Measurements from ENCODE around the gene ADD1.
"Not testable (repeated sequence)": the region's sequence is repeated elsewhere in the genome, so short reads cannot be mapped to it uniquely, and the experiment has no call there.

The ADD1 gene

GRCh38 chr4:2910409-2910808 lies 66.8 kb downstream of the ADD1 start:
- no peak overlapping the region for H3K27ac Mint-ChIP-seq
- DNase-seq, result no peak
- peaks cover 34% of the 10 kb centered on the region for H3K4me1 Mint-ChIP-seq
- H3K27me3 Mint-ChIP-seq, result no peaks in the 10 kb centered on the region
- H3K4me3 Mint-ChIP-seq, result no peak overlapping the region
- peaks cover 25% of the 10 kb centered on the region for H3K36me3 Mint-ChIP-seq (ENCODE audit: low read depth)
- ATAC-seq, result no peak
- H3K9me3 Mint-ChIP-seq, result no peaks in the 10 kb centered on the region

- H3K27me3 Mint-ChIP-seq, result no peaks in the 10 kb centered on the region
- ATAC-seq, result no peak
- no peak for DNase-seq
- H3K9me3 Mint-ChIP-seq, result no peaks in the 10 kb centered on the region
- no peak overlapping the region for H3K27ac Mint-ChIP-seq
- H3K4me1 Mint-ChIP-seq, result peaks cover 20% of the 10 kb centered on the region
- no peak overlapping the region for H3K4me3 Mint-ChIP-seq
- peaks cover 24% of the 10 kb centered on the region for H3K36me3 Mint-ChIP-seq (ENCODE audit: low read depth)
Measured at GRCh38 chr4:2911868-2912267, 68.2 kb downstream of the ADD1 start.

DNA sequence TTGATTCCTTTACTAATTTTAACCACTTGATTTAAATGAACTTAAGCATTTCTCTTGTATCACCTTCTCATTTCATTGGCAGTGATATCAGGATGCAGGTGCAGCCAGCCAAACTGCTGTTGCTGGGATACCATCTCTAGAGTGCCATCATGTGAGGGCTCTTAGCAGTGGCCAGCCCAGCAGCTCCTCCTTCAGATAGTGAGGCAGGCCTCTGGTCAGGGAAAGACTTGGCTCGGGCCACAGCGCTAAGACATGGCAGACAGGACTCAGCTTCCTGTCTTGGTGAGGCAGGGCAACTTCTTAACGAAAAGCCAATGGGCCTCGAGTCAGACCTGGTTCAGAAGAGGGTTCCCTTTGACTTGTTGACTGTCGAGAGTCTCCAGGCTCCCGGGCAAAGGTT lies 69.5 kb downstream of the ADD1 start:
- no peak for ATAC-seq

GRCh38 chr4:2914256-2915126 lies 70.8 kb downstream of the ADD1 start:
- peak overlapping the region; percentile 64 for H3K27ac Mint-ChIP-seq
- H3K9me3 Mint-ChIP-seq, result no peaks in the 10 kb centered on the region
- ATAC-seq (peak; percentile 86), DNase-seq (peak; percentile 19)
- H3K4me1 Mint-ChIP-seq, result peaks cover 28% of the 10 kb centered on the region
- no peaks in the 10 kb centered on the region for H3K27me3 Mint-ChIP-seq
- H3K36me3 Mint-ChIP-seq (ENCODE audit: low read depth), result peaks cover 44% of the 10 kb centered on the region
- no peak overlapping the region for H3K4me3 Mint-ChIP-seq

More for the DNA sequence above, 69.5 kb downstream of the ADD1 start:
- H3K36me3 Mint-ChIP-seq (ENCODE audit: low read depth), result peaks cover 36% of the 10 kb centered on the region
- H3K27ac Mint-ChIP-seq, result no peak overlapping the region
- no peak for DNase-seq
- peaks cover 22% of the 10 kb centered on the region for H3K4me1 Mint-ChIP-seq
- H3K27me3 Mint-ChIP-seq, result no peaks in the 10 kb centered on the region
- H3K9me3 Mint-ChIP-seq, result no peaks in the 10 kb centered on the region
- H3K4me3 Mint-ChIP-seq, result no peak overlapping the region

DNA sequence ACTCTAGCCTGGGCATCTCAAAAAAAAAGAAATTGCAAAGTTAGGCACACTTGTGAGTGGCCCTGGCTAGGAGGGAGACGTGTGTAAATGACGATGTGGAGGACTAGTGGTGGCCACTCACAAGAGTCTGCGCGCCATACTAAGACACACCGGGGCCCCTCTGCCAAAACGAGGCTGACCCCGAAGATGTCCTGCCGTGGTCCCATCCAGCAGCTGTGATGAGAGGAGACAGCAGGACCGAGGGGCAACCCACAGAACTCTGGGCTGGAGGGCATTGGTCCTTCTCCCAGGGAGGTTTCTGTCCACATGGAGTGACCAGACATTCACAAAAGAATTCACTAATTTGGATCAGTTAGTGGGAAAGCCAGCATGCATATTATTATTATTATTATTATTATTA lies 72.1 kb downstream of the ADD1 start:
- Mint-ChIP-seq H3K36me3 (ENCODE audit: low read depth) (peaks cover 53% of the 10 kb centered on the region), H3K27me3 (no peaks in the 10 kb centered on the region), H3K4me3 (no peak overlapping the region), H3K27ac (no peak overlapping the region), H3K4me1 (peaks cover 41% of the 10 kb centered on the region), H3K9me3 (no peaks in the 10 kb centered on the region)
- ATAC-seq, result no peak
- DNase-seq, result no peak

GRCh38 chr4:2916696-2917095 lies 73.1 kb downstream of the ADD1 start:
- not testable (repeated sequence) for H3K4me3 Mint-ChIP-seq, H3K27me3 Mint-ChIP-seq, DNase-seq, H3K27ac Mint-ChIP-seq, H3K9me3 Mint-ChIP-seq, ATAC-seq
- Mint-ChIP-seq H3K4me1 (peaks cover 47% of the 10 kb centered on the region), H3K36me3 (ENCODE audit: low read depth) (peaks cover 57% of the 10 kb centered on the region)

GRCh38 chr4:2918300-2918699 lies 74.7 kb downstream of the ADD1 start:
- Mint-ChIP-seq H3K36me3 (ENCODE audit: low read depth) (peaks cover 62% of the 10 kb centered on the region), H3K4me1 (peaks cover 63% of the 10 kb centered on the region)
- H3K4me3 Mint-ChIP-seq, H3K27ac Mint-ChIP-seq, H3K27me3 Mint-ChIP-seq, ATAC-seq, DNase-seq, H3K9me3 Mint-ChIP-seq: not testable (repeated sequence)

DNA sequence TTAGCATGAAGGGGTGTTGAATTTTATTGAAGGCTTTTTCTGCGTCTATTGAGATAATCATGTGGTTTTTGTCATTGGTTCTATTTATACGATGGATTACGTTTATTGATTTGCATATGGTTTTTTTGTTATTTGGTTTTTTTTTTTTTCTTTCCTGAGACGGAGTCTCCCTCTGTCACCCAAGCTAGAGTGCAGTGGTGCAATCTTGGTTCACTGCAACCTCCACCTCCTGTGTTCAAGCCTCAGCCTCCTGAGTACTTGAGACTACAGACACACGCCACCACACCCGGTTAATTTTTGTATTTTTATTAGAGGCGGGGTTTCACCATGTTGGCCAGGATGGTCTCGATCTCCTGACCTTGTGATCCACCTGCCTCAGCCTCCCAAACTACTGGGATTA lies 75.1 kb downstream of the ADD1 start:
- ATAC-seq, H3K27ac Mint-ChIP-seq, H3K27me3 Mint-ChIP-seq, H3K4me3 Mint-ChIP-seq, DNase-seq, H3K9me3 Mint-ChIP-seq: not testable (repeated sequence)
- peaks cover 66% of the 10 kb centered on the region for H3K36me3 Mint-ChIP-seq (ENCODE audit: low read depth)
- peaks cover 65% of the 10 kb centered on the region for H3K4me1 Mint-ChIP-seq

DNA sequence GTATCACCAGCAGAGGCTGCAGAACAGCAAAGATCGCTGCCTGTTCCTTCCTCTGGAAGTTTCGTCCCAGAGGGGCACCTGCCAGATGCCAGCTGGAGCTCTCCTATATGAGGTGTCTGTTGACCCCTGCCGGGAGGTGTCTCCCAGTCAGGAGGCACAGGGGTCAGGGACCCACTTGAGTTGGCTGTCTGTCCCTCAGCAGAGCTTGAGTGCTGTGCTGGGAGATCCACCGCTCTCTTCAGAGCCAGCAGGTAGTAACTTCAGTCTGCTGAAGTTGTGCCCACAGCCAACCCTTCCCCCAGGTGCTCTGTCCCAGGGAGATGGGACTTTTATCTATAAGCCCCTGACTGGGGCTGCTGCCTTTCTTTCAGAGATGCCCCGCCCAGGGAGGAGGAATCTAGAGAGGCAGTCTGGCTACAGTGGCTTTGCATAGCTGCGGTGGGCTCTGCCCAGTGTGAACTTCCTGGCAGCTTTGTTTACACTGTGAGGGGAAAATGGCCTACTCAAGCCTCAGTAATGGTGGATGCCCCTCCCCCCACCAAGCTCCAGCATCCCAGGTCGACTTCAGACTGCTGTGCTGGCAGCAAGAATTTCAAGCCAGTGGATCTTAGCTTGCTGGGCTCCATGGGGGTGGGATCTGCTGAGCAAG lies 78.9 kb downstream of the ADD1 start:
- not testable (repeated sequence) for ATAC-seq, H3K27me3 Mint-ChIP-seq, H3K27ac Mint-ChIP-seq, H3K4me3 Mint-ChIP-seq, H3K9me3 Mint-ChIP-seq
- Mint-ChIP-seq H3K36me3 (ENCODE audit: low read depth) (peaks cover 52% of the 10 kb centered on the region), H3K4me1 (peaks cover 52% of the 10 kb centered on the region)
- DNase-seq, result peak; percentile 31

- Mint-ChIP-seq H3K36me3 (ENCODE audit: low read depth) (peaks cover 47% of the 10 kb centered on the region), H3K9me3 (no peaks in the 10 kb centered on the region), H3K27me3 (no peaks in the 10 kb centered on the region), H3K27ac (peak overlapping the region; percentile 86), H3K4me1 (peaks cover 48% of the 10 kb centered on the region), H3K4me3 (no peak overlapping the region)
- ATAC-seq (no peak), DNase-seq (no peak)
Measured at GRCh38 chr4:2923141-2923551, 79.5 kb downstream of the ADD1 start.

GRCh38 chr4:2923668-2924173 lies 80.1 kb downstream of the ADD1 start:
- peaks cover 43% of the 10 kb centered on the region for H3K4me1 Mint-ChIP-seq
- peak overlapping the region; percentile 86 for H3K27ac Mint-ChIP-seq
- no peak overlapping the region for H3K4me3 Mint-ChIP-seq
- peaks cover 43% of the 10 kb centered on the region for H3K36me3 Mint-ChIP-seq (ENCODE audit: low read depth)
- H3K27me3 Mint-ChIP-seq, result no peaks in the 10 kb centered on the region
- DNase-seq, result no peak
- ATAC-seq, result no peak
- H3K9me3 Mint-ChIP-seq, result no peaks in the 10 kb centered on the region

DNA sequence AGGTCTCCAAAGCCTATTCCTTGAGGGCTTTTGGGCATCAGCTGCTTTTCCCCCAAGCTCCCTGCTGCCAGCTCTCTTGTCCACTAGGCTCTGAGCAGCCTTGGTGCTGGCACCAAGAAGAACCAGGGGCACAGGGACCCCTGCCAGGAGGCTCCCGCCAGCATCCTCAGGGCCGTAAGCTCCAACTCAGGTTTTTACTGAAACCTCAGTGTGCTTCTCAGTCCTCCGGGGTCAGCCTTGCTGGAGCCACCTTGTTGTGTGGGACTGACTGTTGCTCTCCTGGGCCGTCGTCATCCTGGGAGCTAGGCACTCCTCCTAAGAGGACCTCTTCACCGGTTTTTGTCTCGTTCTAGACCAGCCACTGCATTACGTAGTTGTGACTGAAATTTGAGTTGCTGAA lies 80.6 kb downstream of the ADD1 start:
- H3K4me3 Mint-ChIP-seq, result no peak overlapping the region
- no peak overlapping the region for H3K27ac Mint-ChIP-seq
- no peaks in the 10 kb centered on the region for H3K27me3 Mint-ChIP-seq
- H3K36me3 Mint-ChIP-seq (ENCODE audit: low read depth), result peaks cover 43% of the 10 kb centered on the region
- no peaks in the 10 kb centered on the region for H3K9me3 Mint-ChIP-seq
- ATAC-seq (no peak), DNase-seq (no peak)
- peaks cover 42% of the 10 kb centered on the region for H3K4me1 Mint-ChIP-seq

GRCh38 chr4:2924765-2925301 lies 81.2 kb downstream of the ADD1 start:
- peak overlapping the region; percentile 64 for H3K27ac Mint-ChIP-seq
- H3K4me1 Mint-ChIP-seq, result peaks cover 39% of the 10 kb centered on the region
- H3K4me3 Mint-ChIP-seq, result no peak overlapping the region
- ATAC-seq (no peak), DNase-seq (no peak)
- H3K27me3 Mint-ChIP-seq, result no peaks in the 10 kb centered on the region
- H3K9me3 Mint-ChIP-seq, result no peaks in the 10 kb centered on the region
- H3K36me3 Mint-ChIP-seq (ENCODE audit: low read depth), result peaks cover 41% of the 10 kb centered on the region

DNA sequence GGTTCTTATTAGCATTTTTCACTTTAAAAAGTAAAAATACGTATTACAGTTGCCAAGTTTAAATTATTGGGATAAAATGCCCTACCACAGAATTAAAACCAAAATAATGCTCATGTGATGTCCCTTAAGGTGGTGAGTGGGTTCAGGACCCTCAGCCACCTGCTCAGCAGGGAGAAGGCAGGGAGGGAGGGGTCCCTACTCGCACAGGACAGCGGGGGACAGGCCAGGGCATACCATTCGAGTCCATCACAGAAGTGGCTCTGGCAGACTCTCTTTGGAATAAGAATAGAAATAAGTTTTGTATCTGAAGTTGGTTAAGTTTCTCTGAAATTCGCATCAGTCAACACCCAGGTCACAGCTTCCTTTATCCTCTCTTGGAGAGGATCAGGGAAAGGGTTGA lies 81.9 kb downstream of the ADD1 start:
- H3K4me3 Mint-ChIP-seq, result no peak overlapping the region
- H3K27ac Mint-ChIP-seq, result no peak overlapping the region
- peaks cover 39% of the 10 kb centered on the region for H3K36me3 Mint-ChIP-seq (ENCODE audit: low read depth)
- H3K4me1 Mint-ChIP-seq, result peaks cover 34% of the 10 kb centered on the region
- H3K9me3 Mint-ChIP-seq, result no peaks in the 10 kb centered on the region
- no peak for ATAC-seq
- no peak for DNase-seq
- no peaks in the 10 kb centered on the region for H3K27me3 Mint-ChIP-seq
